ENCODE data around the gene GIPC2.
"Not testable (repeated sequence)": the region's sequence is repeated elsewhere in the genome, so short reads cannot be mapped to it uniquely, and the experiment has no call there.

Gene GIPC2

DNA sequence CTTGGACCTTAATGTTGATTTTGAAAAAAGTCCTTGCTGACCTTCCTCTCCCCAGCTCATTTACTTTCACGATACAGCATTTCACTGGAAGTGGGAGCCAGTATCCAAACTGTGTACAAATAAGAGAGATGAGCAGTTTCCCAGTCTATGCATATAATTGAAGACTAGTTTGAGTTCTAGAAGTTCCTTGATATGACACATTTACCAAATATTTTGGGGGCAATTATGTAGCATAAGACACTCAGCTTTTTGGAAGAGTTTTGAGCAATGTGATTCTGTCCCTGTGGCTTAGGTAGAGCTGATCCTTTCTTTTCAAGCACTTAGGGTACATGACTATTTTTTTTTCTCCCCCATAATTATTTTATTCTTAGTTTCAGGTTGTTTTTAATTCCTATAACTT is 26.4 kb downstream of the GIPC2 start:
- TF ChIP-seq, protein P1, sequence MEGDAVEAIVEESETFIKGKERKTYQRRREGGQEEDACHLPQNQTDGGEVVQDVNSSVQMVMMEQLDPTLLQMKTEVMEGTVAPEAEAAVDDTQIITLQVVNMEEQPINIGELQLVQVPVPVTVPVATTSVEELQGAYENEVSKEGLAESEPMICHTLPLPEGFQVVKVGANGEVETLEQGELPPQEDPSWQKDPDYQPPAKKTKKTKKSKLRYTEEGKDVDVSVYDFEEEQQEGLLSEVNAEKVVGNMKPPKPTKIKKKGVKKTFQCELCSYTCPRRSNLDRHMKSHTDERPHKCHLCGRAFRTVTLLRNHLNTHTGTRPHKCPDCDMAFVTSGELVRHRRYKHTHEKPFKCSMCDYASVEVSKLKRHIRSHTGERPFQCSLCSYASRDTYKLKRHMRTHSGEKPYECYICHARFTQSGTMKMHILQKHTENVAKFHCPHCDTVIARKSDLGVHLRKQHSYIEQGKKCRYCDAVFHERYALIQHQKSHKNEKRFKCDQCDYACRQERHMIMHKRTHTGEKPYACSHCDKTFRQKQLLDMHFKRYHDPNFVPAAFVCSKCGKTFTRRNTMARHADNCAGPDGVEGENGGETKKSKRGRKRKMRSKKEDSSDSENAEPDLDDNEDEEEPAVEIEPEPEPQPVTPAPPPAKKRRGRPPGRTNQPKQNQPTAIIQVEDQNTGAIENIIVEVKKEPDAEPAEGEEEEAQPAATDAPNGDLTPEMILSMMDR (IDR thresholded peaks at IDR 0.05; ENCODE audit: insufficient read depth, low read depth, low read length, missing control alignments), result no peak
- no peak overlapping the region for H3K4me3 ChIP-seq (ENCODE audit: low read length)
- DNase-seq (ENCODE audit: low read depth), result no peak

DNA sequence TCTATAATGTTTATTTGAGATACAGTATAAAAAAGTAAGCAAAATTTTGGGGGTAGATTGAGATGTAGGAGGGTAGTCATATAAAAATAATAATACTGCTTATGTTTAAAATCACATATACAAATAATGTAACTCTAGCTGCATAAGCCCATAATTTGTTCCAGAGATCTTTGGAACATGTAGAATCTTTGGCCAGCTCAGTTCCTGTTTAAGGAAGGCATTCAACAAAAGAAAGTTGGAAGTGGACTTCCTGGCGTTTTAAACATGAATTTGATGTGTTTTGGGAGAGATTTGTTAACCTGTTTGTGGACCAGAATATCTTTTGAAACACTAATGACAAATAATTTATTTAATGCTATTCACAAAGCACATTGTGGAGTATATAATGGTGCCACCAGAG is 27.7 kb downstream of the GIPC2 start:
- TF ChIP-seq, protein P1 (IDR thresholded peaks at IDR 0.05; ENCODE audit: insufficient read depth, low read depth, low read length, missing control alignments), result no peak
- H3K4me3 ChIP-seq (ENCODE audit: low read length), result no peak overlapping the region
- DNase-seq (ENCODE audit: low read depth), result no peak

DNA sequence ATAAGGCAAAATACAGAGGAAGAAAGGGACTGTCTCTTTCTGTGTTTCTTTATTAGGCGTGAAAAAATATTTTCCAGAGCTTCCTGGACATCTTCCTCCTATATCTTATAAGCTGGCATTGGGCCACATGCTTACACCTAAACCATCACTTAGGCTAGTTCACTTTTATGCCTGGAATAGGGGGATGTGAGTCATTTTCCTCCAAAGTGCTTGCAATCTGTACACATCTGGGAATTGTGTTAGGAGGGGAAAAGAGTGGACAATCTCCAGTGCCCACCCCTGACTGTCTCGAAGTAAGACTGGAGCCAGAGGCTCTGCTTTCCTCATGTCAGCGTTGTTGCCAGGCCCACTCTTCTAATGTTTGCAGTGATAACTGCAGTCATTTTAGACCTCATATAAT is 29.9 kb downstream of the GIPC2 start:
- no peak overlapping the region for H3K4me3 ChIP-seq (ENCODE audit: low read length)
- peak; percentile 31 for DNase-seq (ENCODE audit: low read depth)
- TF ChIP-seq, protein P1 (IDR thresholded peaks at IDR 0.05; ENCODE audit: insufficient read depth, low read depth, low read length, missing control alignments), result no peak

DNA sequence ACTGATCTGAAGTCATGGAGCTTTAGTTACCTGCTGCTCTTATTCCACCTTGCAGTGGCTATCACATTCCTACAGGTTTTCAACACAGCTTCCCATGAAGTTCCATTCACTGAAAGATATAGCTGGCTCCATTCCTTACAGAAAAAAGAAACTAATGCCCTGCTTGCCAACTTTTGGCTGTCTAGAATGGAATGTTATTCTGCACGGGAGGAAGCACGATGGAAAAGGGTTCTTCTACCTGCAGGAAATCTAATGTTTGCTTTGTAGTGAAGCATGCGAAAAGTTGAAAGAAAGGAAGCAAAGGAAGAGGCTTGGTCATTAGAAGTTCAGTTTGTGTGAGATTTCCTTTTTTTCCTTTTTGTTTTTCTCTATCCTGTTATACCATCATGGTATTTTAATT is 32.6 kb downstream of the GIPC2 start:
- H3K4me3 ChIP-seq (ENCODE audit: low read length), result no peak overlapping the region
- TF ChIP-seq, protein P1 (IDR thresholded peaks at IDR 0.05; ENCODE audit: insufficient read depth, low read depth, low read length, missing control alignments), result no peak
- no peak for DNase-seq (ENCODE audit: low read depth)

DNA sequence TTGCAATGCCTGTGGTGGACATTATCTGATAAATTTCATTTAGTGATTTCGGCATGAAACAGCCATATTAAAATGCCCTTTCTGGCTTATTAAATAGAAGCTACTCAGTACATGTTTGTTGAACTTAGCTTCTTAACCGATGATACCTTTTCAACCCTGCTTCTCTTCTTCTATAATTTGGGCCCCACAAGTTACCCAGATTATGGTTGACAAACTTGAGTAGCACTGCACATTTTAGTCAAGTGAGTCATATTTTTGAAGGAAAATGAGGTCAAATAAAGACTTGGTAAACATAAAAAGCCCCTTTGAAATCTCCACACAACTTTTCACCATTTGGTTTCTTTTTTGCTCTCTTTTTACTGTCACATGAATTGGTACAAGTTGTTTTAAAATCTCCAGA is 33.8 kb downstream of the GIPC2 start:
- TF ChIP-seq, protein P1 (IDR thresholded peaks at IDR 0.05; ENCODE audit: insufficient read depth, low read depth, low read length, missing control alignments), result no peak
- H3K4me3 ChIP-seq (ENCODE audit: low read length), result no peak overlapping the region
- DNase-seq (ENCODE audit: low read depth), result no peak

DNA sequence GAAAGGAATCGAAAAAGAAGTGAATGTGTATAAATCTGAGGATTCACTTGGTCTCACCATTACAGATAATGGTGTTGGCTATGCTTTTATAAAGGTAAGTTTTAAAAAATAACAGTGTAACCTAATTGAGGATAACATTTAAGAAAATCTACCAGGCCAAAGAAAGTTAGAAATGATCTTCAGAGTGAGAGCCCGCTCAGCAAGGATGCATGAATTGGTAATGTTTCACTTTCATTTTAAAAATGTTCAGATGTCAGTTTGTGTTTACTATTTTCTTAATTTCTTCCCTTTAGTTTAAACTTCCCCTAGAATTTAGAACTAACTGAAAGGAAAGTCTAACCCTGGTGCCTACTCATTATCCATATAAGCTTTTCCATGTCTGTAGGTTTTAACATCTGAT is 35.0 kb downstream of the GIPC2 start:
- DNase-seq (ENCODE audit: low read depth), result no peak
- no peak overlapping the region for H3K4me3 ChIP-seq (ENCODE audit: low read length)
- TF ChIP-seq, protein P1 (IDR thresholded peaks at IDR 0.05; ENCODE audit: insufficient read depth, low read depth, low read length, missing control alignments), result no peak

DNA sequence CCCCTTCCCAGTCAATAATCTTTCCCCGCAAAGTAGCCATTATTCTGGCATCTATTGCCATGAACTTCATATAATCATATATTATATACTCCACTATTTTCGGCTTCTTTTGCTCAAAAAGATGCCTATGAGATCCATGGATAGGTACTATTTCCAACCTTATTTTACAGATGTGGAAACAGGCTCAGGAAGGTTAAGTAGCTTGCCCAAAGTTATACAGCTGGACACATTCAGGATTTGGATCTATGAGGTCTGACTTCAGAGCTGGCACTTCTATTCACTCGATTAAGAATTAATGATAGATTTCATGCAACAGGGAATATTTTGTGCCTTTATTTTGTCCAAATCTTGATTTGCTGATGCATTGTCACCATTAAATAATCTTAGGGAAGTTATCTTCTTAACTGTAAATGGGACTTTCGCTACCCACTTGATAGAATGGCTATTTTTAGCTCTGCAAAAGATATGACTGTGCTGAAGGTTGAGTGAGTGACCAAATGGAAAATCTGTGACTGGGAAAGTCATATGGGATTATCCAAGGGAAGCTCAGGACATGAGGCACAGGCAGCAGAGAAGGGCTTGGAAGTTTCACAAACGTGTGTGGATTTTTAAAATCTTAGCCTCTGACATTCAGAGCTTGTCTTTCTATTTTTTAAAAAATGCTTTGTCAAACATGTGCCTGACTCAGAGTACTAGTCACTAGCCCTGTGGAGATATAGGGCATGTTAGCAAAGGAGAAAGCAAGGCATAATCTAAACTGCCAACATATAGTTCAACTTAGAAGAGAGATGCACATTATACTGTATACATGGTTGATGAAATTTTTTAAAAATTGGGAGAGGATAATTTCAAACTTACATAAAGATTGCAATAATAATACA is 36.5 kb downstream of the GIPC2 start:
- peak; percentile 30 for DNase-seq (ENCODE audit: low read depth)
- TF ChIP-seq, protein P1 (IDR thresholded peaks at IDR 0.05; ENCODE audit: insufficient read depth, low read depth, low read length, missing control alignments), result no peak
- H3K4me3 ChIP-seq (ENCODE audit: low read length), result no peak overlapping the region

DNA sequence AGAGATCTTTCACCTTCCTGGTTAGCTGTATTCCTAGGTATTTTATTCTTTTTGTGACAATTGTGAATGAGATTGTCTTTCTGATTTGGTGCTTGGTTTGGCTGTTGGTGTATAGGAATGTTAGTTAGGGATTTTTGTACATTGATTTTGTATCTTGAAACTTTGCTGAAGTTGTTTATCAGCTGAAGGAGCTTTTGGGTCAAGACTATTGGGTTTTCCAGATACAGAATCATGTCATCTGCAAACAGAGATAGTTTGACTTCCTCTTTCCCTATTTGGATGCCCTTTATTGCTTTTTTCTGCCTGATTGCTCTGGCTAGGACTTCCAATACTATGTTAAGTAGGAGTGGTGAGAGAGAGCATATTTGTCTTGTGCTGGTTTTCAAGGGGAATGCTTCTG is 38.9 kb downstream of the GIPC2 start:
- DNase-seq (ENCODE audit: low read depth), result not testable (repeated sequence)

More for the DNA sequence above, 38.9 kb downstream of the GIPC2 start:
- not testable (repeated sequence) for H3K4me3 ChIP-seq (ENCODE audit: low read length)
